ENCODE data around the gene PYGO1. TPM values are rescaled to one million over a fixed set of nuclear protein-coding genes. Genes with fewer than 3 reads are reported as not detected.

Gene PYGO1
- total and polyA plus RNA-seq, 2 of the 8 experiments (the other 6 are each of a cell fraction or from before 2014, with no cell fraction given) = 0.50 to 1.1 TPM

- TF ChIP-seq YY1 (IDR thresholded peaks at IDR 0.05; ENCODE audit: low read depth, low read length) (no peak), JUND (IDR thresholded peaks at IDR 0.05; ENCODE audit: low read length) (no peak), TEAD4 (IDR thresholded peaks at IDR 0.05; ENCODE audit: low read depth, low read length) (no peak), BRCA1 (IDR thresholded peaks at IDR 0.05; ENCODE audit: low read depth, low read length) (no peak), HDAC2 (IDR thresholded peaks at IDR 0.05; ENCODE audit: borderline replicate concordance in 1 of 2, low read depth in 2 of 2, low read length in 2 of 2) (no peak), MAX (IDR thresholded peaks at IDR 0.05) (no peak), SIRT6 (IDR thresholded peaks at IDR 0.05; ENCODE audit: low read length) (no peak)
These were observed 14.9 kb downstream of the PYGO1 start (continued) for GRCh38 chr15:55573224-55573623.
